Measurements from ENCODE around the gene CXCL16. TPM values are rescaled to one million over a fixed set of nuclear protein-coding genes. Genes with fewer than 3 reads are reported as not detected.

The CXCL16 gene
- 5.9 and 11.2 TPM in 2 replicates for total RNA-seq

GRCh38 chr17:4739122-4740024 is at the start of gene CXCL16, which contains the start of gene ZMYND15:
Gene CXCL16 (minus strand): TSS chr17:4739928. CDS start chr17:4739339, 589 bp downstream.
Gene ZMYND15 (plus strand): TSS chr17:4739833. CDS start chr17:4740549, 716 bp downstream.
- H3K4me1 ChIP-seq (ENCODE audit: insufficient read depth, low read length), result peaks cover 16% of the 10 kb centered on the region
- peak within 1 kb of the TSS; percentile 94 for H2AFZ ChIP-seq (ENCODE audit: low read length)
- H3K4me2 ChIP-seq (ENCODE audit: insufficient read depth, low read length), result peak within 1 kb of the TSS; percentile 92
- no peak for TF ChIP-seq CTCF (IDR thresholded peaks at IDR 0.05; ENCODE audit: extremely low read depth, low read depth, low read length)
- H3K27ac ChIP-seq (ENCODE audit: low read depth, low read length), result peak within 1 kb of the TSS; percentile 41
- no peaks in the 10 kb centered on the region for H3K9me3 ChIP-seq (ENCODE audit: low read depth, low read length)
- no peaks in the 10 kb centered on the region for H3K36me3 ChIP-seq (ENCODE audit: insufficient read depth, low read length)
- H3K27me3 ChIP-seq (ENCODE audit: insufficient read depth, low read length), result peaks cover 16% of the 10 kb centered on the region
- no peaks in the 10 kb centered on the region for H3K79me2 ChIP-seq (ENCODE audit: insufficient read depth, low read length)
- DNase-seq (ENCODE audit: insufficient read length, low spot score, missing footprints), result peak; percentile 98
- peak within 1 kb of the TSS; percentile 86 for H3K4me3 ChIP-seq (ENCODE audit: insufficient read depth, low read length)
- H4K20me1 ChIP-seq (ENCODE audit: insufficient read depth, low read length), result no peaks in the 10 kb centered on the region

- DNase-seq (ENCODE audit: insufficient read length, low spot score, missing footprints), result peak; percentile 88
- no peak for TF ChIP-seq CTCF (IDR thresholded peaks at IDR 0.05; ENCODE audit: extremely low read depth, low read depth, low read length)
- Histone ChIP-seq H3K27me3 (ENCODE audit: insufficient read depth, low read length) (peaks cover 19% of the 10 kb centered on the region), H3K79me2 (ENCODE audit: insufficient read depth, low read length) (no peaks in the 10 kb centered on the region), H3K9me3 (ENCODE audit: low read depth, low read length) (no peaks in the 10 kb centered on the region), H4K20me1 (ENCODE audit: insufficient read depth, low read length) (no peaks in the 10 kb centered on the region), H3K4me1 (ENCODE audit: insufficient read depth, low read length) (peaks cover 30% of the 10 kb centered on the region), H2AFZ (ENCODE audit: low read length) (peak within 1 kb of the TSS; percentile 76), H3K4me3 (ENCODE audit: insufficient read depth, low read length) (peak within 1 kb of the TSS; percentile 79), H3K27ac (ENCODE audit: low read depth, low read length) (peak within 1 kb of the TSS; percentile 74), H3K4me2 (ENCODE audit: insufficient read depth, low read length) (peak within 1 kb of the TSS; percentile 82), H3K36me3 (ENCODE audit: insufficient read depth, low read length) (no peaks in the 10 kb centered on the region)
Measured at GRCh38 chr17:4788807-4789700, 49.3 kb upstream of the CXCL16 start, which contains the start of gene GLTPD2. Gene GLTPD2 (plus strand): TSS chr17:4788964. CDS start chr17:4789012, 48 bp downstream.

GRCh38 chr17:4788159-4788806 is 48.6 kb upstream of the CXCL16 start:
- H3K79me2 ChIP-seq (ENCODE audit: insufficient read depth, low read length), result no peaks in the 10 kb centered on the region
- peak; percentile 83 for DNase-seq (ENCODE audit: insufficient read length, low spot score, missing footprints)
- H2AFZ ChIP-seq (ENCODE audit: low read length), result no peak overlapping the region
- peaks cover 26% of the 10 kb centered on the region for H3K27me3 ChIP-seq (ENCODE audit: insufficient read depth, low read length)
- H3K36me3 ChIP-seq (ENCODE audit: insufficient read depth, low read length), result no peaks in the 10 kb centered on the region
- H3K4me2 ChIP-seq (ENCODE audit: insufficient read depth, low read length), result peak overlapping the region; percentile 82
- H3K9me3 ChIP-seq (ENCODE audit: low read depth, low read length), result no peaks in the 10 kb centered on the region
- no peak overlapping the region for H3K4me3 ChIP-seq (ENCODE audit: insufficient read depth, low read length)
- no peak for TF ChIP-seq CTCF (IDR thresholded peaks at IDR 0.05; ENCODE audit: extremely low read depth, low read depth, low read length)
- H3K4me1 ChIP-seq (ENCODE audit: insufficient read depth, low read length), result peaks cover 30% of the 10 kb centered on the region
- H4K20me1 ChIP-seq (ENCODE audit: insufficient read depth, low read length), result no peaks in the 10 kb centered on the region
- no peak overlapping the region for H3K27ac ChIP-seq (ENCODE audit: low read depth, low read length)

Measured in osteoblast (primary cell).